HUES64 (cell line): ENCODE results near the gene ERO1A.

Experiments used
- H3K27ac ChIP-seq: 2 replicates; pipeline ENCODE4 v1.7.0; 2013; ENCODE audit warnings: low read depth, low read length, inconsistent platforms
- H3K27me3 ChIP-seq: 2 replicates; pipeline ENCODE4 v1.6.1; 2013; ENCODE audit warnings: mild to moderate bottlenecking, low read length; ENCODE audit not compliant: insufficient read depth
- H3K36me3 ChIP-seq: 2 replicates; pipeline ENCODE4 v1.6.1; 2013; ENCODE audit warnings: mild to moderate bottlenecking, low read length; ENCODE audit not compliant: insufficient read depth
- H3K4me1 ChIP-seq: 2 replicates; pipeline ENCODE4 v1.6.1; 2013; ENCODE audit warnings: mild to moderate bottlenecking, low read length, moderate library complexity; ENCODE audit not compliant: insufficient read depth
- H3K4me3 ChIP-seq: 2 replicates; pipeline ENCODE4 v1.5.1; 2013; ENCODE audit warnings: mild to moderate bottlenecking, low read length, moderate library complexity
- H3K9ac ChIP-seq: 2 replicates; pipeline ENCODE4 v1.6.1; 2013; ENCODE audit warnings: mild to moderate bottlenecking, low read depth, low read length
- H3K9me3 ChIP-seq: 2 replicates; pipeline ENCODE4 v1.6.1; 2013; ENCODE audit warnings: low read depth, low read length; ENCODE audit not compliant: insufficient read depth
- WGBS: fragments of 150-250, 120-280 bp; methylation state at CpG from one replicate; pipeline ENCODE4 v1.1.7; 2013; ENCODE audit warnings: missing lambda C conversion rate; 5-methylcytosine and 5-hydroxymethylcytosine counted together

The ERO1A gene

GRCh38 chr14:52660832-52661231 is 34.5 kb downstream of the ERO1A start:
- no peak overlapping the region for H3K9ac ChIP-seq
- no peak overlapping the region for H3K4me3 ChIP-seq
- H3K36me3 ChIP-seq = peaks cover 30% of the 10 kb centered on the region
- WGBS = 73% methylated on average over 1 of the region's 1 CpG
- H3K27ac ChIP-seq = no peak overlapping the region
- no peaks in the 10 kb centered on the region for H3K9me3 ChIP-seq
- H3K27me3 ChIP-seq = no peaks in the 10 kb centered on the region
- peaks cover 11% of the 10 kb centered on the region for H3K4me1 ChIP-seq

GRCh38 chr14:52660325-52660724 is 35.0 kb downstream of the ERO1A start:
- Histone ChIP-seq H3K9me3 (no peaks in the 10 kb centered on the region), H3K4me1 (peaks cover 11% of the 10 kb centered on the region), H3K27me3 (no peaks in the 10 kb centered on the region), H3K9ac (no peak overlapping the region), H3K36me3 (peaks cover 31% of the 10 kb centered on the region), H3K27ac (no peak overlapping the region), H3K4me3 (no peak overlapping the region)

DNA sequence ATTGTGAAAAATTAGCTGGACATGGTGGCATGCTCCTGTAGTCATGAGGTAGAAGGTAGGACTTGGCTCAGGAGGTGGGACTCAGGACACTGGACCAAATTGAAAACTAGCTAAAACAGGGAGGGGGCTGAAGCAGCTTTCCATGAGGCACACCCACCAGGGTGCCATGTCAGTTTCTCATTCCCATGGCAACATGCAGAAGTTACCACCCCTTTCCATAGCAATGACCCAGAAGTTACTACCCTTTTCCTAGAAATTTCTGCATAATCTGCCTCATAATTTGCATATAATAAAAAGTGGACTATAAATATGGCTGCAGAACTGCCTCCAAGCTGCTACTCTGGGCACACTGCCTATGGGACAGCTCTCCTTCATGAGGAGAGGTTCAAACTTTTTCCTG is 38.5 kb downstream of the ERO1A start:
- H3K36me3 ChIP-seq = peaks cover 54% of the 10 kb centered on the region
- no peak overlapping the region for H3K27ac ChIP-seq
- no peaks in the 10 kb centered on the region for H3K27me3 ChIP-seq
- H3K4me1 ChIP-seq = no peaks in the 10 kb centered on the region
- no peak overlapping the region for H3K9ac ChIP-seq
- H3K4me3 ChIP-seq = no peak overlapping the region
- H3K9me3 ChIP-seq = no peaks in the 10 kb centered on the region

GRCh38 chr14:52650774-52651173 is 44.6 kb downstream of the ERO1A start:
- no peaks in the 10 kb centered on the region for H3K4me1 ChIP-seq
- no peak overlapping the region for H3K9ac ChIP-seq
- no peaks in the 10 kb centered on the region for H3K9me3 ChIP-seq
- no peak overlapping the region for H3K27ac ChIP-seq
- no peaks in the 10 kb centered on the region for H3K27me3 ChIP-seq
- WGBS = 93% methylated on average over 6 of the region's 6 CpGs
- peaks cover 70% of the 10 kb centered on the region for H3K36me3 ChIP-seq
- H3K4me3 ChIP-seq = no peak overlapping the region

- Histone ChIP-seq H3K27ac (no peak overlapping the region), H3K36me3 (peaks cover 76% of the 10 kb centered on the region), H3K4me1 (no peaks in the 10 kb centered on the region), H3K27me3 (no peaks in the 10 kb centered on the region), H3K4me3 (no peak overlapping the region), H3K9ac (no peak overlapping the region), H3K9me3 (no peaks in the 10 kb centered on the region)
- WGBS = no CpG with 5 or more reads among the region's 1 CpG
Measured at GRCh38 chr14:52649511-52649910, 45.8 kb downstream of the ERO1A start.

GRCh38 chr14:52641745-52642144 is 53.6 kb downstream of the ERO1A start:
- 100% methylated on average over 1 of the region's 1 CpG for WGBS
- Histone ChIP-seq H3K4me1 (no peaks in the 10 kb centered on the region), H3K9ac (no peak overlapping the region), H3K4me3 (no peak overlapping the region), H3K36me3 (peaks cover 52% of the 10 kb centered on the region), H3K27ac (no peak overlapping the region), H3K27me3 (no peaks in the 10 kb centered on the region), H3K9me3 (no peaks in the 10 kb centered on the region)

GRCh38 chr14:52640137-52640536 is 55.2 kb downstream of the ERO1A start:
- no peak overlapping the region for H3K27ac ChIP-seq
- peaks cover 36% of the 10 kb centered on the region for H3K36me3 ChIP-seq
- no peaks in the 10 kb centered on the region for H3K27me3 ChIP-seq
- no peaks in the 10 kb centered on the region for H3K9me3 ChIP-seq
- H3K4me3 ChIP-seq = no peak overlapping the region
- no peak overlapping the region for H3K9ac ChIP-seq
- H3K4me1 ChIP-seq = no peaks in the 10 kb centered on the region
- WGBS = 92% methylated on average over 4 of the region's 4 CpGs

DNA sequence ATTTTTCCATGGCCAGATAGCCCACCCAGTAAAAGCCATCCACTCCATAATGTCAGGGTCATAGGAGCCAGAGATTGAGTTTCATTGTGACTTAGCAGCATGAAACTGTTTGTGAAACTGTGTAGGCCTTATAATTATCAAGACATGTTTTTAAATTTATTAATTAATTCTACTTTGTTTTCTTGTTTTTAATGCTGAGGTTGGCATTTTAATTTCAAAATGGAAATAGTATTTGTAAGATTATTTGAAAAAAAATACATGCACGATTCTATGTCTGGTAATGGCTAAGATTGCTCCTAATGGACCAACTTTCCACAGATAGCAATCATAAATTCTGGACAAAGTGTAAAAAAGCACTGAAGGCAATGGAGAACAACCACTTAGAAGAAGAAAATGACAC is 75.7 kb downstream of the ERO1A start:
- Histone ChIP-seq H3K4me1 (no peaks in the 10 kb centered on the region), H3K36me3 (no peaks in the 10 kb centered on the region), H3K9ac (no peak overlapping the region), H3K27ac (no peak overlapping the region), H3K27me3 (no peaks in the 10 kb centered on the region), H3K4me3 (no peak overlapping the region), H3K9me3 (no peaks in the 10 kb centered on the region)
- WGBS = 89% methylated on average over 1 of the region's 1 CpG

DNA sequence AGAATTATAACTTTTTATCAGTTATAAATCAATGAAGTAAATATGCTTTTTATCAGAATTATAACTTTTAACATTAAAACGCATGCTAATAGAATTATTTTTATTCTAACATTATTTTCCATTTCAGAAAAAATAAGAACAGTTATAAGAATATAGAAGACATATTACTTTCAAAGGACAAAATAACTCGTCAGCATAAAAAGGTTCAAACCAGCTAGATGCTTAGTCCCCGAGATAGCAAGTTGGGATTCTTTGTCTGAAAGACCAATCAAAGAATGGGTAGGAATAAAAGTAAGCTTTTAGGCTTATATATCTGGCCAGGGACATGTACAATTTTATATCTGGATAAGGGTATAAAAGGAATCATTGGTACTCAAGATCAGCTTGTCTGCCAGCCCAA is 76.8 kb downstream of the ERO1A start:
- Histone ChIP-seq H3K36me3 (no peaks in the 10 kb centered on the region), H3K4me3 (no peak overlapping the region), H3K9ac (no peak overlapping the region), H3K4me1 (no peaks in the 10 kb centered on the region), H3K9me3 (no peaks in the 10 kb centered on the region), H3K27me3 (no peaks in the 10 kb centered on the region), H3K27ac (no peak overlapping the region)
- WGBS = 96% methylated on average over 2 of the region's 3 CpGs

GRCh38 chr14:52610187-52610586 is 85.2 kb downstream of the ERO1A start:
- no peak overlapping the region for H3K27ac ChIP-seq
- H3K9ac ChIP-seq = no peak overlapping the region
- no CpG with 5 or more reads among the region's 2 CpGs for WGBS
- H3K36me3 ChIP-seq = no peaks in the 10 kb centered on the region
- H3K27me3 ChIP-seq = no peaks in the 10 kb centered on the region
- no peaks in the 10 kb centered on the region for H3K4me1 ChIP-seq
- H3K4me3 ChIP-seq = no peak overlapping the region
- no peaks in the 10 kb centered on the region for H3K9me3 ChIP-seq

DNA sequence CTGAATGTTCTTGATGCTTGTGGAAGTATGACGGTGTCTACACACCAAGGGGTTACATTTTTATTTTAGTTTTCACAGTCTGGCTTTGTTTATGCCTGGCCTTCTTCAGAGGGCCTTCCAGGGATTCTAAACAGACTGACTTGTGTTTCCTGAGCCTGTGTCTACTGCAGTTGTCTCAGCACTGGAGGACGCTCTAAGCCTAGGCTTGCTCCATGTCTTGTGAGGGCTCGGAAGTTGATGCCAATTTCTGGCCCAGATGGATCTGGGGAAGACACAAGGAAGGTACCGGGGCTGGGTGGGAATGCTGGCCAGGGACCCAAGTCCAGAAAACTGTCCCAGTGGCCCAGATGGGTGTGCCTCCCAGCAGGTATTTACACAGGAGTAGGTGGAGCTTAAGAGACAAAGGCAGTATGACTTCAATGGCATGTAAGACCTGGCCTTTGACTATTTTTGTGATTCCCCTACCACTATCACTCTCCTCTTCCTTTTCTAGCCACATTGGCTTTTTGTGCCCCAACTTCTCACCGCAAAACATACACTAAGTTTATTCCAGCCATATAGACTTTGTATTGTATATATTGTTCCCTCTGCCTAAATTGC is 85.8 kb downstream of the ERO1A start:
- Histone ChIP-seq H3K4me3 (no peak overlapping the region), H3K27me3 (no peaks in the 10 kb centered on the region), H3K36me3 (no peaks in the 10 kb centered on the region), H3K4me1 (no peaks in the 10 kb centered on the region), H3K9me3 (peaks cover 3% of the 10 kb centered on the region; the same call in 1 of the 2 replicates), H3K27ac (no peak overlapping the region), H3K9ac (no peak overlapping the region)
- 94% methylated on average over 4 of the region's 5 CpGs for WGBS

DNA sequence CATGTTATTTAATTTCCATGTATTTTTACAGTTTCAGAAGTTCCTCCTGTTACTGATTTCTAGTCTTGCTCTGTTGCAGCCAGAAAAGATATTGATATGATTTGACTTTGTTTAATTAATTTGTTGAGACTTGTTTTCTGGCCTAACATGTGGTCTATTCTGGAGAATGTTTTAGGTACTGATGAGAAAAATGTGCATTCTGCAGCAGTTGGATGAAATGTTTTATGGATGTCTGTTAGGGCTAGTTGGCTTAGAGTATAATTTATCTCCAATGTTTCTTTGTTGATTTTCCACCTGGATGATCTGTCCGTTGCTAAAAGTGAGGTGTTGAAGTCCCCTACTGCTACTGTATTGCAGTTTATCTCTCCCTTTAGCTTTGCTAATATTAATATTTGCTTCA is 88.3 kb downstream of the ERO1A start:
- 88% methylated on average over 1 of the region's 1 CpG for WGBS
- Histone ChIP-seq H3K27me3 (no peaks in the 10 kb centered on the region), H3K27ac (no peak overlapping the region), H3K4me1 (no peaks in the 10 kb centered on the region), H3K9me3 (peaks cover 4% of the 10 kb centered on the region; the same call in 1 of the 2 replicates), H3K4me3 (no peak overlapping the region), H3K9ac (no peak overlapping the region), H3K36me3 (no peaks in the 10 kb centered on the region)
